Kidney tubule cell (primary cell): ENCODE measurements around the gene EPHB1.
A peak's percentile ranks its signal among the peaks of the same experiment; 100 is the strongest.

ENCODE experiments used
- DNase-seq: peaks from one replicate; pipeline ENCODE4 v3.0.0-alpha.2; 2018; ENCODE audit warnings: low spot score

EPHB1 gene

GRCh38 chr3:135161425-135161824 is 366.4 kb downstream of the EPHB1 start:
- DNase-seq: no peak

- DNase-seq: no peak
Observed at GRCh38 chr3:135163701-135164100, 368.6 kb downstream of the EPHB1 start.

GRCh38 chr3:135165260-135165659 is 370.2 kb downstream of the EPHB1 start:
- no peak for DNase-seq

- no peak for DNase-seq
Observed at GRCh38 chr3:135166266-135166825, 371.3 kb downstream of the EPHB1 start.

GRCh38 chr3:135168822-135169221 is 373.8 kb downstream of the EPHB1 start:
- no peak for DNase-seq

- DNase-seq: no peak
Observed at GRCh38 chr3:135169651-135170050, 374.6 kb downstream of the EPHB1 start.

- DNase-seq: no peak
Observed at GRCh38 chr3:135170732-135171131, 375.7 kb downstream of the EPHB1 start.

- no peak for DNase-seq
Observed at GRCh38 chr3:135172191-135172869, 377.3 kb downstream of the EPHB1 start.

- DNase-seq: no peak
Observed at GRCh38 chr3:135175728-135176277, 380.7 kb downstream of the EPHB1 start.

GRCh38 chr3:135176881-135177280 is 381.8 kb downstream of the EPHB1 start:
- DNase-seq: no peak

GRCh38 chr3:135178566-135178965 is 383.5 kb downstream of the EPHB1 start:
- no peak for DNase-seq

- DNase-seq: no peak
Observed at GRCh38 chr3:135181408-135181807, 386.3 kb downstream of the EPHB1 start.

GRCh38 chr3:135182364-135182998 is 387.4 kb downstream of the EPHB1 start:
- DNase-seq: no peak

GRCh38 chr3:135190658-135191057 is 395.6 kb downstream of the EPHB1 start:
- DNase-seq: no peak

- DNase-seq: no peak
Observed at GRCh38 chr3:135191708-135192107, 396.6 kb downstream of the EPHB1 start.

GRCh38 chr3:135192929-135193328 is 397.9 kb downstream of the EPHB1 start:
- peak; percentile 37 for DNase-seq

GRCh38 chr3:135197246-135197645 is 402.2 kb downstream of the EPHB1 start:
- peak; percentile 17 for DNase-seq

- no peak for DNase-seq
Observed at GRCh38 chr3:135197856-135198255, 402.8 kb downstream of the EPHB1 start.

GRCh38 chr3:135199137-135199536 is 404.1 kb downstream of the EPHB1 start:
- DNase-seq: no peak

- DNase-seq: no peak
Observed at GRCh38 chr3:135203026-135203425, 408.0 kb downstream of the EPHB1 start.

- no peak for DNase-seq
Observed at GRCh38 chr3:135213213-135213612, 418.2 kb downstream of the EPHB1 start.

- no peak for DNase-seq
Observed at GRCh38 chr3:135213822-135214221, 418.8 kb downstream of the EPHB1 start.

GRCh38 chr3:135214400-135214799 is 419.3 kb downstream of the EPHB1 start:
- no peak for DNase-seq
